Transverse colon (tissue), 4 donors: ENCODE results near the gene JAKMIP2.

Source experiments
- CTCF ChIP-seq, 5 experiments: fragments of 200-600 bp in 3 of 5; fragments of 450-650 bp in 2 of 5; sonication (generic) in 3 of 5; IDR thresholded peaks; 1 replicate in 2 of 5; 2 replicates in 3 of 5; pipeline ENCODE4 v1.5.1; 2016 to 2017; ENCODE audit warnings: antibody characterized with exemption in 5 of 5, inconsistent platforms in 3 of 5, mild to moderate bottlenecking in 2 of 5, moderate library complexity in 1 of 5
- EP300 ChIP-seq: sonication (generic); formaldehyde crosslinking; IDR thresholded peaks from one replicate; pipeline ENCODE4 v1.6.1; 2017; ENCODE audit warnings: antibody characterized with exemption, low read depth
- POLR2A ChIP-seq: fragments of 450-650 bp; IDR thresholded peaks from one replicate; pipeline ENCODE4 v1.6.1; 2016; ENCODE audit warnings: antibody characterized with exemption, mild to moderate bottlenecking, moderate library complexity
- POLR2AphosphoS5 ChIP-seq, 3 donors: sonication (generic); formaldehyde crosslinking; IDR thresholded peaks; one replicate each; pipeline ENCODE4 v1.6.1; 2016; ENCODE audit warnings: antibody characterized with exemption in 3 of 3

GRCh38 chr5:147616421-147616820, 166.1 kb downstream of the JAKMIP2 start:
- no peak for TF ChIP-seq CTCF (IDR thresholded peaks at IDR 0.05)
- TF ChIP-seq POLR2AphosphoS5 (IDR thresholded peaks at IDR 0.05), result no peak
- no peak for TF ChIP-seq POLR2A
- no peak for TF ChIP-seq EP300
